Neural cell (in vitro differentiated cells): Measurements from ENCODE around the gene GRID1. TPM values are rescaled to one million over a fixed set of nuclear protein-coding genes. Genes with fewer than 3 reads are reported as not detected.
A peak's percentile ranks its signal among the peaks of the same experiment; 100 is the strongest.

Experiments
- H2AFZ ChIP-seq: fragments of 200-600, 300-800 bp; sonication (generic), shearing (Covaris generic); 2 replicates; pipeline ENCODE4 v1.6.0; 2014; ENCODE audit warnings: low read depth, mild to moderate bottlenecking, antibody characterized with exemption, low read length, moderate library complexity
- H3F3A ChIP-seq: fragments of 200-600 bp; shearing (Covaris generic); 2 replicates; pipeline ENCODE4 v1.6.1; 2016; ENCODE audit warnings: mild to moderate bottlenecking, moderate library complexity, mixed read lengths, antibody characterized with exemption, low read length; ENCODE audit not compliant: insufficient read depth, poor library complexity, severe bottlenecking
- H3K27ac ChIP-seq: fragments of 200-600, 300-800 bp; sonication (generic), shearing (Covaris generic); 2 replicates; pipeline ENCODE4 v1.5.1; 2014; ENCODE audit warnings: mild to moderate bottlenecking, low read length, moderate library complexity
- H3K27me3 ChIP-seq: fragments of 300-800, 200-600 bp; sonication (generic), shearing (Covaris generic); 2 replicates; pipeline ENCODE4 v1.6.0; 2014; ENCODE audit warnings: mild to moderate bottlenecking, low read depth, low read length, moderate library complexity; ENCODE audit not compliant: insufficient read depth
- H3K36me3 ChIP-seq: fragments of 300-800, 200-600 bp; sonication (generic), shearing (Covaris generic); 2 replicates; pipeline ENCODE4 v1.5.1; 2014; ENCODE audit warnings: mild to moderate bottlenecking, antibody characterized with exemption, low read length, moderate library complexity; ENCODE audit not compliant: insufficient read depth
- H3K4me2 ChIP-seq: fragments of 300-800, 200-600 bp; sonication (generic), shearing (Covaris generic); 2 replicates; pipeline ENCODE4 v1.6.0; 2014; ENCODE audit warnings: mild to moderate bottlenecking, low read length
- H3K4me3 ChIP-seq: fragments of 300-800, 200-600 bp; sonication (generic), shearing (Covaris generic); 2 replicates; pipeline ENCODE4 v1.5.1; 2014; ENCODE audit warnings: mild to moderate bottlenecking, low read length, moderate library complexity
- H3K79me2 ChIP-seq: fragments of 200-600 bp; shearing (Covaris generic); replicated peaks from 2 replicates; pipeline ENCODE4 v1.6.0; 2014; ENCODE audit warnings: mild to moderate bottlenecking, low read length, moderate library complexity; ENCODE audit not compliant: insufficient read depth
- H3K9ac ChIP-seq: fragments of 300-800, 200-600 bp; sonication (generic), shearing (Covaris generic); 2 replicates; pipeline ENCODE4 v1.6.1; 2016; ENCODE audit warnings: mild to moderate bottlenecking, low read length, mixed read lengths
- H3K9me2 ChIP-seq: fragments of 200-600 bp; shearing (Covaris generic); 2 replicates; pipeline ENCODE4 v1.6.1; 2016; ENCODE audit warnings: mild to moderate bottlenecking, low read length, mixed read lengths; ENCODE audit not compliant: insufficient read depth
- H3K9me3 ChIP-seq: fragments of 200-600, 300-800 bp; sonication (generic), shearing (Covaris generic); 2 replicates; pipeline ENCODE4 v1.6.1; 2016; ENCODE audit warnings: mild to moderate bottlenecking, mixed run types, low read length, moderate library complexity, mixed read lengths
- H4K20me1 ChIP-seq: fragments of 200-600 bp; shearing (Covaris generic); 2 replicates; pipeline ENCODE4 v1.6.1; 2016; ENCODE audit warnings: mild to moderate bottlenecking, mixed run types; ENCODE audit not compliant: insufficient read depth
- CTCF ChIP-seq: fragments of 450-650 bp; IDR thresholded peaks from 2 replicates; pipeline ENCODE4 v1.5.1; 2014; ENCODE audit warnings: antibody characterized with exemption, mild to moderate bottlenecking, moderate library complexity; ENCODE audit not compliant: poor library complexity, severe bottlenecking
- EP300 ChIP-seq: fragments of 450-650 bp; conservative IDR thresholded peaks from 2 replicates; pipeline ENCODE4 v1.6.1; 2014; ENCODE audit warnings: antibody characterized with exemption, mild to moderate bottlenecking, moderate library complexity; ENCODE audit not compliant: poor library complexity, severe bottlenecking
- EZH2 ChIP-seq: fragments of 200-600, 300-800 bp; shearing (Covaris generic), sonication (generic); IDR thresholded peaks from 2 replicates; pipeline ENCODE4 v1.6.1; 2014; ENCODE audit warnings: antibody characterized with exemption, low read length, borderline replicate concordance, mild to moderate bottlenecking; ENCODE audit not compliant: insufficient read depth, poor library complexity, severe bottlenecking
- MXI1 ChIP-seq: fragments of 450-650 bp; conservative IDR thresholded peaks from 2 replicates; pipeline ENCODE4 v1.6.1; 2014; ENCODE audit warnings: antibody characterized with exemption, mild to moderate bottlenecking; ENCODE audit not compliant: poor library complexity, severe bottlenecking
- POLR2AphosphoS5 ChIP-seq: IDR thresholded peaks from 2 replicates; pipeline ENCODE4 v1.6.1; 2012
- RAD21 ChIP-seq: fragments of 450-650 bp; conservative IDR thresholded peaks from 2 replicates; pipeline ENCODE4 v1.6.1; 2014; ENCODE audit warnings: antibody characterized with exemption, mild to moderate bottlenecking, moderate library complexity
- SMC3 ChIP-seq: fragments of 450-650 bp; conservative IDR thresholded peaks from 2 replicates; pipeline ENCODE4 v1.6.1; 2014; ENCODE audit warnings: antibody characterized with exemption, mild to moderate bottlenecking, moderate library complexity; ENCODE audit not compliant: poor library complexity
- TAF1 ChIP-seq: IDR thresholded peaks from 2 replicates; pipeline ENCODE4 v1.6.1; 2012; ENCODE audit warnings: low read depth
- polyA plus RNA-seq: library from polyadenylated mRNA; depleted of rRNA; stranded (reverse); fragments of >200 nt; gene quantifications from 2 replicates; pipeline ENCODE4 v1.2.3, GENCODE V29; 2014
- TF ChIP-seq, protein P1 (sequence below): IDR thresholded peaks from 2 replicates; pipeline ENCODE4 v1.6.1; 2012; ENCODE audit warnings: borderline replicate concordance

Gene GRID1
- polyA plus RNA-seq, 1 donor from 2014 or later = 7.3 TPM

DNA sequence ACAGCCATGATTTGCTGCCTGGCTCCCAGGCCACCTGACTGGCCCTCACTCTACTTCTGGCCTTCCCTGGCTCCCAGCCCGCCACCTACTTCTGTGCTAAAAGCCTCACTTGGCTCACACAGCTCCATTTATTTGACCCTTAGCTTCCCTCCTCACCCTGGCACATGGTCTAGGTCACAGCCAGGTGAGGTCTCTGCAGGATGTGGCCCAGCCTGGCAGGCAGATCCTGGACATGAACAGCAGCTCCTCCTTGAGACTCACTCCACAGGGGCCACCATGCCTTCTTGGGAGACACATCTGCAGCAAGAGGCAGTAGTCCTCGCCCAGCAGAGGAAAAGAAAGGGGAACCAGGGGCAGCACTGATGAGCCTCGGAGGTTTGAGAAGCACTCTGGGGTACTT, 64.6 kb downstream of the GRID1 start:
- peak overlapping the region; percentile 74 for H3K27ac ChIP-seq
- no peaks in the 10 kb centered on the region for H3K36me3 ChIP-seq
- H3F3A ChIP-seq = no peaks in the 10 kb centered on the region
- no peak overlapping the region for H3K4me3 ChIP-seq
- peak overlapping the region; percentile 24 for H3K9ac ChIP-seq
- H2AFZ ChIP-seq = no peak overlapping the region
- H3K4me2 ChIP-seq = no peak overlapping the region
- H3K9me3 ChIP-seq = no peaks in the 10 kb centered on the region
- no peaks in the 10 kb centered on the region for H4K20me1 ChIP-seq
- no peaks in the 10 kb centered on the region for H3K27me3 ChIP-seq
- H3K9me2 ChIP-seq = no peaks in the 10 kb centered on the region
- H3K79me2 ChIP-seq = no peaks in the 10 kb centered on the region
- TF ChIP-seq, protein P1, sequence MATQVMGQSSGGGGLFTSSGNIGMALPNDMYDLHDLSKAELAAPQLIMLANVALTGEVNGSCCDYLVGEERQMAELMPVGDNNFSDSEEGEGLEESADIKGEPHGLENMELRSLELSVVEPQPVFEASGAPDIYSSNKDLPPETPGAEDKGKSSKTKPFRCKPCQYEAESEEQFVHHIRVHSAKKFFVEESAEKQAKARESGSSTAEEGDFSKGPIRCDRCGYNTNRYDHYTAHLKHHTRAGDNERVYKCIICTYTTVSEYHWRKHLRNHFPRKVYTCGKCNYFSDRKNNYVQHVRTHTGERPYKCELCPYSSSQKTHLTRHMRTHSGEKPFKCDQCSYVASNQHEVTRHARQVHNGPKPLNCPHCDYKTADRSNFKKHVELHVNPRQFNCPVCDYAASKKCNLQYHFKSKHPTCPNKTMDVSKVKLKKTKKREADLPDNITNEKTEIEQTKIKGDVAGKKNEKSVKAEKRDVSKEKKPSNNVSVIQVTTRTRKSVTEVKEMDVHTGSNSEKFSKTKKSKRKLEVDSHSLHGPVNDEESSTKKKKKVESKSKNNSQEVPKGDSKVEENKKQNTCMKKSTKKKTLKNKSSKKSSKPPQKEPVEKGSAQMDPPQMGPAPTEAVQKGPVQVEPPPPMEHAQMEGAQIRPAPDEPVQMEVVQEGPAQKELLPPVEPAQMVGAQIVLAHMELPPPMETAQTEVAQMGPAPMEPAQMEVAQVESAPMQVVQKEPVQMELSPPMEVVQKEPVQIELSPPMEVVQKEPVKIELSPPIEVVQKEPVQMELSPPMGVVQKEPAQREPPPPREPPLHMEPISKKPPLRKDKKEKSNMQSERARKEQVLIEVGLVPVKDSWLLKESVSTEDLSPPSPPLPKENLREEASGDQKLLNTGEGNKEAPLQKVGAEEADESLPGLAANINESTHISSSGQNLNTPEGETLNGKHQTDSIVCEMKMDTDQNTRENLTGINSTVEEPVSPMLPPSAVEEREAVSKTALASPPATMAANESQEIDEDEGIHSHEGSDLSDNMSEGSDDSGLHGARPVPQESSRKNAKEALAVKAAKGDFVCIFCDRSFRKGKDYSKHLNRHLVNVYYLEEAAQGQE = no peak
- TF ChIP-seq POLR2AphosphoS5 = no peak
- TF ChIP-seq EP300 = no peak
- TF ChIP-seq SMC3 = no peak

- Histone ChIP-seq H3K4me2 (no peak overlapping the region), H3K79me2 (no peaks in the 10 kb centered on the region), H3K36me3 (no peaks in the 10 kb centered on the region), H4K20me1 (no peaks in the 10 kb centered on the region), H3K27me3 (no peaks in the 10 kb centered on the region), H2AFZ (no peak overlapping the region), H3K9me3 (no peaks in the 10 kb centered on the region), H3F3A (no peaks in the 10 kb centered on the region), H3K9me2 (no peaks in the 10 kb centered on the region), H3K27ac (peak overlapping the region; percentile 74), H3K4me3 (peak overlapping the region; percentile 18), H3K9ac (peak overlapping the region; percentile 24)
- TF ChIP-seq TAF1 (no peak), EZH2 (no peak), POLR2AphosphoS5 (peak; percentile 57)
Observed at GRCh38 chr10:86300931-86301830, 65.4 kb downstream of the GRID1 start.

GRCh38 chr10:86300399-86300925, 66.1 kb downstream of the GRID1 start:
- no peaks in the 10 kb centered on the region for H3K79me2 ChIP-seq

More at GRCh38 chr10:86300399-86300925, 66.1 kb downstream of the GRID1 start:
- no peaks in the 10 kb centered on the region for H3K9me2 ChIP-seq
- no peaks in the 10 kb centered on the region for H3K27me3 ChIP-seq
- H3K9me3 ChIP-seq = no peaks in the 10 kb centered on the region
- peak overlapping the region; percentile 18 for H3K4me3 ChIP-seq
- TF ChIP-seq POLR2AphosphoS5 = no peak
- no peak for TF ChIP-seq SMC3
- TF ChIP-seq RAD21 = no peak
- TF ChIP-seq, protein P1 = no peak
- no peak for TF ChIP-seq CTCF
- no peak for TF ChIP-seq EP300
- TF ChIP-seq MXI1 = no peak
- TF ChIP-seq EZH2 = no peak
- no peak for TF ChIP-seq TAF1
- H3K27ac ChIP-seq = peak overlapping the region; percentile 74
- no peaks in the 10 kb centered on the region for H3F3A ChIP-seq
- no peaks in the 10 kb centered on the region for H4K20me1 ChIP-seq
- H3K4me2 ChIP-seq = no peak overlapping the region
- H3K9ac ChIP-seq = peak overlapping the region; percentile 24
- H2AFZ ChIP-seq = no peak overlapping the region
- H3K36me3 ChIP-seq = no peaks in the 10 kb centered on the region
